HepG2 (cell line): ENCODE data around the gene KIF17. TPM values are rescaled to one million over a fixed set of nuclear protein-coding genes. Genes with fewer than 3 reads are reported as not detected.

ENCODE experiments used
- ATAC-seq: fragments of 200-7000 bp; cut with Tn5 transposase; 3 replicates; pipeline ENCODE4 v1.9.1; 2020; ENCODE audit warnings: mild to moderate bottlenecking, moderate library complexity
- BruUV-seq: library from RNA; stranded (reverse); fragments of 400-500 nt; replicated peaks from 2 replicates; lab custom pipeline; 2021; lab: Mats Ljungman, UMichigan
- CTCF ChIA-PET: fragments of 300-600 bp; formaldehyde crosslinking; extraction: SDS; loops from one replicate; lab custom pipeline; 2021; ENCODE audit warnings: low total read pairs, inconsistent platforms, low intra/inter-chr PET ratio; lab: Yijun Ruan, JAX
- POLR2A ChIA-PET: fragments of 350-600 bp; sonication (Branson Sonifier 250); formaldehyde crosslinking; loops from one replicate; lab custom pipeline; 2020; ENCODE audit warnings: antibody characterized with exemption, inconsistent platforms; lab: Yijun Ruan, JAX
- DNase-seq: peaks from one replicate; pipeline ENCODE4 v3.0.0-alpha.2; 2015; ENCODE audit warnings: low spot score
- FAIRE-seq: peaks from 3 replicates; lab custom pipeline; 2011; peaks lifted over from hg19 to GRCh38; lab: Jason Lieb, UNC
- H2AFZ ChIP-seq: one replicate; pipeline ENCODE4 v1.6.1; 2011; ENCODE audit warnings: low read length, inconsistent platforms
- H3K27ac ChIP-seq: fragments of 300-600 bp; 3 replicates; pipeline ENCODE4 v1.8.0; 2011; ENCODE audit warnings: mixed run types, mild to moderate bottlenecking, mixed read lengths, low read length, inconsistent platforms; ENCODE audit not compliant: insufficient read depth; ENCODE audit errors: extremely low read length
- H3K27me3 ChIP-seq, 2 experiments: fragments of 200-600 bp in 1 of 2; 2 replicates in 1 of 2; 3 replicates in 1 of 2; pipeline versions ENCODE4 v1.6.0 to v1.8.0; 2011; ENCODE audit warnings: low read length in 2 of 2, mild to moderate bottlenecking in 2 of 2, moderate library complexity in 2 of 2, inconsistent platforms in 1 of 2; ENCODE audit not compliant: insufficient read depth in 2 of 2, control insufficient read depth in 1 of 2
- H3K36me3 ChIP-seq, 2 experiments: fragments of 200-600 bp in 1 of 2; replicated peaks in 1 of 2; 2 replicates in 1 of 2; 3 replicates in 1 of 2; pipeline versions ENCODE4 v1.5.1 to v1.8.0; 2011; ENCODE audit warnings: low read length in 2 of 2, inconsistent platforms in 1 of 2; ENCODE audit not compliant: insufficient read depth in 2 of 2, control insufficient read depth in 1 of 2
- H3K4me1 ChIP-seq: 2 replicates; pipeline ENCODE4 v1.5.1; 2012; ENCODE audit warnings: low read length, inconsistent platforms; ENCODE audit not compliant: insufficient read depth
- H3K4me2 ChIP-seq: 2 replicates; pipeline ENCODE4 v1.6.0; 2011; ENCODE audit warnings: low read depth, low read length, inconsistent platforms
- H3K4me3 ChIP-seq, 3 experiments: fragments of 200-600 bp in 1 of 3; sonication (generic), shearing (Covaris generic) in 1 of 3; replicated peaks in 1 of 3; 2 replicates each; pipeline ENCODE4 v1.5.1; 2011 to 2016; ENCODE audit warnings: low read length in 3 of 3, inconsistent platforms in 2 of 3, low read depth in 2 of 3, mild to moderate bottlenecking in 2 of 3, control low read depth in 1 of 3, mixed read lengths in 1 of 3; ENCODE audit not compliant: insufficient read depth in 1 of 3
- H3K79me2 ChIP-seq: one replicate; pipeline ENCODE4 v1.6.1; 2011; ENCODE audit warnings: low read length, inconsistent platforms; ENCODE audit not compliant: insufficient read depth
- H3K9ac ChIP-seq: 2 replicates; pipeline ENCODE4 v1.6.0; 2011; ENCODE audit warnings: mild to moderate bottlenecking, low read depth, low read length, inconsistent platforms; ENCODE audit not compliant: insufficient read depth
- H3K9me3 ChIP-seq: 2 replicates; pipeline ENCODE4 v1.5.1; 2012; ENCODE audit warnings: mild to moderate bottlenecking, low read length
- H4K20me1 ChIP-seq: 2 replicates; pipeline ENCODE4 v1.6.0; 2011; ENCODE audit warnings: inconsistent platforms, mild to moderate bottlenecking, low read length, moderate library complexity; ENCODE audit not compliant: insufficient read depth
- FOXO4 ChIP-seq: sonication (generic); formaldehyde crosslinking; conservative IDR thresholded peaks from 2 replicates; pipeline ENCODE4 v1.8.1; 2023; ENCODE audit warnings: missing genetic modification reagents
- GLMP ChIP-seq: sonication (generic); formaldehyde crosslinking; IDR thresholded peaks from 2 replicates; pipeline ENCODE4 v1.9.0; 2021; ENCODE audit warnings: missing genetic modification reagents, mild to moderate bottlenecking, borderline replicate concordance
- GZF1 ChIP-seq: sonication (generic); formaldehyde crosslinking; IDR thresholded peaks from 2 replicates; pipeline ENCODE4 v1.5.1; 2020; ENCODE audit warnings: mild to moderate bottlenecking, missing genetic modification reagents
- ISL2 ChIP-seq: sonication (generic); formaldehyde crosslinking; IDR thresholded peaks from 2 replicates; pipeline ENCODE4 v1.5.0; 2020; ENCODE audit warnings: missing genetic modification reagents
- KAT2B ChIP-seq: fragments of 150-350 bp; IDR thresholded peaks from 2 replicates; pipeline ENCODE4 v1.6.1; 2014; ENCODE audit warnings: low read depth, low read length, borderline replicate concordance
- NBN ChIP-seq: fragments of 450-650 bp; conservative IDR thresholded peaks from 2 replicates; pipeline ENCODE4 v1.6.1; 2017
- NCOA5 ChIP-seq: sonication (generic); formaldehyde crosslinking; IDR thresholded peaks from 2 replicates; pipeline ENCODE4 v1.4.0; 2020; ENCODE audit warnings: missing genetic modification reagents
- NRL ChIP-seq: sonication (generic); formaldehyde crosslinking; IDR thresholded peaks from 2 replicates; pipeline ENCODE4 v1.5.0; 2020; ENCODE audit warnings: missing genetic modification reagents, mild to moderate bottlenecking, moderate library complexity, borderline replicate concordance
- RFXANK ChIP-seq: IDR thresholded peaks from 2 replicates; pipeline ENCODE4 v1.6.1; 2016
- SSRP1 ChIP-seq: IDR thresholded peaks from 2 replicates; pipeline ENCODE4 v1.6.1; 2016; ENCODE audit warnings: control low read depth
- THYN1 ChIP-seq: sonication (generic); formaldehyde crosslinking; IDR thresholded peaks from 2 replicates; pipeline ENCODE4 v1.8.1; 2023; ENCODE audit warnings: low read depth, mild to moderate bottlenecking, moderate library complexity, missing genetic modification reagents, borderline replicate concordance
- TOPORS ChIP-seq: sonication (generic); formaldehyde crosslinking; IDR thresholded peaks from 2 replicates; pipeline ENCODE4 v1.8.0; 2023; ENCODE audit warnings: mild to moderate bottlenecking, missing genetic modification reagents
- TRIM22 ChIP-seq: fragments of 450-650 bp; IDR thresholded peaks from 2 replicates; pipeline ENCODE4 v1.6.1; 2017
- XRCC5 ChIP-seq: fragments of 200-400 bp; formaldehyde crosslinking; optimal IDR thresholded peaks from 2 replicates; pipeline ENCODE3; 2017; ENCODE audit warnings: mild to moderate bottlenecking, low read length
- ZBTB10 ChIP-seq: sonication (generic); formaldehyde crosslinking; IDR thresholded peaks from 2 replicates; pipeline ENCODE4 v1.4.0; 2020; ENCODE audit warnings: missing genetic modification reagents, borderline replicate concordance
- ZIK1 ChIP-seq: sonication (generic); formaldehyde crosslinking; IDR thresholded peaks from 2 replicates; pipeline ENCODE4 v1.5.0; 2020; ENCODE audit warnings: mild to moderate bottlenecking, low read depth, missing genetic modification reagents, borderline replicate concordance
- ZNF414 ChIP-seq: sonication (generic); formaldehyde crosslinking; IDR thresholded peaks from 2 replicates; pipeline ENCODE4 v1.5.0; 2020; ENCODE audit warnings: missing genetic modification reagents
- ZNF432 ChIP-seq: sonication (generic); formaldehyde crosslinking; IDR thresholded peaks from 2 replicates; pipeline ENCODE4 v1.5.0; 2020; ENCODE audit warnings: missing genetic modification reagents, mild to moderate bottlenecking, borderline replicate concordance
- ZNF672 ChIP-seq: sonication (generic); formaldehyde crosslinking; IDR thresholded peaks from 2 replicates; pipeline ENCODE4 v1.8.1; 2022; ENCODE audit warnings: missing genetic modification reagents
- ZSCAN21 ChIP-seq: sonication (generic); formaldehyde crosslinking; IDR thresholded peaks from 2 replicates; pipeline ENCODE4 v1.8.0; 2022; ENCODE audit warnings: mild to moderate bottlenecking, missing genetic modification reagents, moderate library complexity, borderline replicate concordance
- in situ Hi-C: cut with HindIII; loops from 2 replicates; pipeline ENCODE4 v1.10.0; 2017; ENCODE audit warnings: low pct_unique_long_range_greater_than_20kb; ENCODE audit not compliant: extremely low pct_ligation_motif_present
- intact Hi-C: fragments of 100-400 bp; cut with micrococcal nuclease; formaldehyde crosslinking; loops from one replicate; pipeline ENCODE4 v1.10.0; 2022; ENCODE audit not compliant: unreplicated experiment
- polyA plus RNA-seq, 8 experiments: library from polyadenylated mRNA; depleted of rRNA in 3 of 8; stranded (reverse) in 7 of 8; unstranded in 1 of 8; fragments of >200 nt; fragmentation: Illumina TruSeq in 4 of 8; extraction: Trizol in 4 of 8; gene quantifications; 2 replicates each; pipeline versions ENCODE4 v1.2.1 to v1.2.3, GENCODE V29; 2011 to 2016; ENCODE audit warnings: low read depth in 4 of 8, missing spikeins in 1 of 8, mixed read lengths in 1 of 8; ENCODE audit not compliant: insufficient read depth in 1 of 8
- total RNA-seq, 5 experiments: library from RNA; depleted of rRNA; stranded (reverse); fragments of >200 nt; fragmentation: Illumina TruSeq; extraction: Trizol; gene quantifications; 2 replicates each; pipeline ENCODE4 v1.2.3, GENCODE V29; 2016; ENCODE audit warnings: low read depth in 1 of 5

KIF17 gene
- total and polyA plus RNA-seq, 2 of the 13 experiments (the other 11 are each of a cell fraction or from before 2014, with no cell fraction given): 0.24 to 0.44 TPM

GRCh38 chr1:20742671-20743070 is 24.9 kb upstream of the KIF17 start:
- no peak for ATAC-seq
- Histone ChIP-seq H3K27ac (no peak overlapping the region), H3K9me3 (no peaks in the 10 kb centered on the region), H3K27me3 (no peaks in the 10 kb centered on the region), H4K20me1 (no peaks in the 10 kb centered on the region), H3K9ac (no peak overlapping the region), H3K4me1 (no peaks in the 10 kb centered on the region), H2AFZ (no peak overlapping the region), H3K36me3 (peaks cover 20 to 62% of the 10 kb centered on the region in 2 experiments), H3K4me2 (no peak overlapping the region), H3K4me3 (no peak overlapping the region), H3K79me2 (no peaks in the 10 kb centered on the region)
- intact Hi-C loops: no loop called here
- no peak for FAIRE-seq
- no TSS peak for BruUV-seq
- no peak for TF ChIP-seq FOXO4 (CRISPR knock-in tag)
- no peak for TF ChIP-seq ZIK1 (CRISPR knock-in tag)
- no peak for TF ChIP-seq ZBTB10
- TF ChIP-seq THYN1: no peak
- TF ChIP-seq ZNF414 (CRISPR knock-in tag): no peak
- no peak for TF ChIP-seq NCOA5 (CRISPR knock-in tag)
- TF ChIP-seq GZF1 (CRISPR knock-in tag): no peak
- no peak for TF ChIP-seq ZSCAN21 (CRISPR knock-in tag)
- no peak for TF ChIP-seq NRL
- TF ChIP-seq GLMP (CRISPR knock-in tag): no peak
- no peak for TF ChIP-seq NBN
- no peak for TF ChIP-seq SSRP1
- no peak for TF ChIP-seq KAT2B
- no peak for TF ChIP-seq ZNF432 (CRISPR knock-in tag)
- no peak for TF ChIP-seq ISL2 (CRISPR knock-in tag)
- TF ChIP-seq RFXANK (CRISPR knock-in tag): no peak
- TF ChIP-seq TOPORS (CRISPR knock-in tag): no peak
- no peak for TF ChIP-seq TRIM22
- TF ChIP-seq ZNF672 (CRISPR knock-in tag): no peak
- no peak for TF ChIP-seq XRCC5
- CTCF ChIA-PET: no interaction called here
- DNase-seq: no peak
- POLR2A ChIA-PET: interaction anchor here (1.4 kb wide), 1 partner anchor 10 kb away, joined by 3 read pairs; no protein-coding TSS in a partner anchor
- in situ Hi-C loops: no loop called here
